Gastroesophageal sphincter (tissue), 3 donors: ENCODE data around the gene USHBP1.
"Not testable (repeated sequence)": the region's sequence is repeated elsewhere in the genome, so short reads cannot be mapped to it uniquely, and the experiment has no call there.

Source experiments
- CTCF ChIP-seq, 4 experiments: fragments of 200-600 bp in 2 of 4; fragments of 450-650 bp in 2 of 4; sonication (generic) in 1 of 4; IDR thresholded peaks; one replicate each; pipeline ENCODE4 v1.5.1; 2017 to 2019; ENCODE audit warnings: antibody characterized with exemption in 4 of 4, mild to moderate bottlenecking in 2 of 4, moderate library complexity in 2 of 4
- EP300 ChIP-seq: sonication (generic); formaldehyde crosslinking; IDR thresholded peaks from one replicate; pipeline ENCODE4 v1.6.1; 2017; ENCODE audit warnings: antibody characterized with exemption, mild to moderate bottlenecking
- POLR2A ChIP-seq, 2 donors: fragments of 450-650 bp; IDR thresholded peaks; one replicate each; pipeline ENCODE4 v1.6.1; 2017; ENCODE audit warnings: antibody characterized with exemption in 2 of 2, mild to moderate bottlenecking in 2 of 2, moderate library complexity in 1 of 2
- POLR2AphosphoS5 ChIP-seq: sonication (generic); formaldehyde crosslinking; IDR thresholded peaks from one replicate; pipeline ENCODE4 v1.6.1; 2017; ENCODE audit warnings: antibody characterized with exemption

GRCh38 chr19:17274892-17275291, 10.3 kb upstream of the USHBP1 start:
- TF ChIP-seq POLR2A (IDR thresholded peaks at IDR 0.05); CTCF (IDR thresholded peaks at IDR 0.05); POLR2AphosphoS5; EP300: not testable (repeated sequence)
